HCEC 1CT (cell line): ENCODE results near the gene UBE2QL1.
"Not testable (repeated sequence)": the region's sequence is repeated elsewhere in the genome, so short reads cannot be mapped to it uniquely, and the experiment has no call there.

Experiments
- DNase-seq: peaks from one replicate; pipeline ENCODE4 v3.0.0-alpha.2; 2017

The UBE2QL1 gene

DNA sequence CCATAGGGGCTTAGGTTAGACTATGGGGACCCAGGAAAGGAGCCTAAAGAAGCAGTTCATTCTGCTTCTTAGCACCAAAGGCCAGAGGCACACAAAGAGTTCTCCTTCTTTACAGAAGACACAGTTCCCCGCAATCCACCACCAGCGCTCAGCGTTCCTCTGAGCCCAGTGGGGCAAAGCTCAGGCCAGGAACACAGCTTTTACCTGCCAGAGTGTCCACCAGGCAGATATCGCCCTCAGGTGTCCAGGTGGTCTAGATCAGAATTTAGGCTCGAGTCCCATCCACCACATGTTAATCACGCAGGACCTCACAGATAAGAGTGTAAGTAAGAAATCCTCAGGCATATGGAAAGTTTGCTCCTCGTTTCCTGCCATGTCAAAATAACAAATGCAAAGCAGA lies 53.0 kb downstream of the UBE2QL1 start:
- no peak for DNase-seq

DNA sequence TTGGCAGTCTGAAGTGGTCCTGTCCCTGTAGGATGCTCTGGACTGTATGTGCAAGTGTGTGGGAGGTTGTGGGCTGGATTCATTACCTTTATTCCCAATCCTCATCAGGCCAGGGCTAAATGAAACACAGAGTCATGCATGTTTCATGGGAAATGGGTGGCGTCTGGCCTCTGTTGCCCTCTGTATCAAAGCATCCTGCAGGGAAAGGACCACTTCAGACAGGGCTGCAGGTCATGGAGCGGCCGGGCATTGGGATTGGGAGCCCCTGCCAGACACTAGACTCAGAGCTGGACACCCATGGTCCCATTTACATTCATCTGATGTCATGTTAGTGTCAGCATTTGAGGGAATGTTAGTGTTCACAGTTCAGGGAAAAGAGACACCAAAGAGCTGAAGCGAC lies 53.8 kb downstream of the UBE2QL1 start:
- DNase-seq: no peak

- no peak for DNase-seq
Observed at GRCh38 chr5:6503342-6503741, 54.7 kb downstream of the UBE2QL1 start.

DNA sequence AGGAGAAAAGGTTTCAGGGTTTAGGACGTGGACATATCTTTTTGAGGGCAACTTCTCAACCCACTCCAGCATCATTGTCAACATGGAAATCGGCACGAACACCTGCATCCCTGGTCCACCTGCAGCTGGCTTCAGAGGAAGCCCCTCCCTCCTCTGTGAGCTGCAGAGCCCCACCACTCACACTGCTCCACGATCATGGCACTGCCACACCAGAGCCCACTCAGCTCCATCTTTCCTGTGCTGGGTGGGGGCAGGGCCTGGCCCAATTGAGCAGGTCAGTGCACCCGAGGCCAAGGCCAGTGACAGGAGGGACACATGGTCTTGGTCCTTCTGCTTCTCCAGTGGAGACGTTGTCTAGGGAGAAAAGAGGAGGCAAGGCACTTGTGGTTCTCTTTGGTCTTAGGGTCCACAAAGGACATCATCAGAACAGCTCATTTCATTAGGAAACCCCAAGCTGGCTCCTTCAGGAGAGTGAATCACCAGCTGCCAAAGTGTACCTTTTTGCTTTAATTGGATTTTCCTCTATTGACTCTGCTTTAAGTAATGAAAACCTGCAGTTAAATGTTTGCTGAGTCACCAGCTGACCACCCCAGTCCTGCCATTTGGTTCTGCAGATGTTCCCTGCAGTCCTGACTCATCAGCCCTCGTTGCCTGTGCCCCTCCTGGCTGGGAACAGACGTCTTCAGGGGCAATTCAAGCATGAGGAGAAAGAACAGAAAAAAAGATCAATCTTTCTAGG lies 56.2 kb downstream of the UBE2QL1 start:
- peak; percentile 32 for DNase-seq

DNA sequence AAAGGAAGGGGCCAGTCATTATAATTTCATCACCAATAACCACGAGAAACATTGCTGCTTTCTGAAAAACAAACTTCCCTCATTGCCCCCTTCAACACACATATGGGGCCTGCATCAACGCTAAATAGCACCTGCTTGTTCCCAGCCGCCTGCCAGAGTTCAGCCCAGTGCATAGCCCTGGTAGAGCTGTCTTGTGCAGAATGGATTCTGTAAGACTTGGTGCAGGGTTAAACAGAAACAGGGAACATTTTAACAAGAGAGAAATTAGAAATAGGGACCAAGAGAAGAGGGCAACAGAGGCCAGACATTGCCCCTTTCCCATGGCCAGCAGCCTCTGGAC lies 56.7 kb downstream of the UBE2QL1 start:
- no peak for DNase-seq

DNA sequence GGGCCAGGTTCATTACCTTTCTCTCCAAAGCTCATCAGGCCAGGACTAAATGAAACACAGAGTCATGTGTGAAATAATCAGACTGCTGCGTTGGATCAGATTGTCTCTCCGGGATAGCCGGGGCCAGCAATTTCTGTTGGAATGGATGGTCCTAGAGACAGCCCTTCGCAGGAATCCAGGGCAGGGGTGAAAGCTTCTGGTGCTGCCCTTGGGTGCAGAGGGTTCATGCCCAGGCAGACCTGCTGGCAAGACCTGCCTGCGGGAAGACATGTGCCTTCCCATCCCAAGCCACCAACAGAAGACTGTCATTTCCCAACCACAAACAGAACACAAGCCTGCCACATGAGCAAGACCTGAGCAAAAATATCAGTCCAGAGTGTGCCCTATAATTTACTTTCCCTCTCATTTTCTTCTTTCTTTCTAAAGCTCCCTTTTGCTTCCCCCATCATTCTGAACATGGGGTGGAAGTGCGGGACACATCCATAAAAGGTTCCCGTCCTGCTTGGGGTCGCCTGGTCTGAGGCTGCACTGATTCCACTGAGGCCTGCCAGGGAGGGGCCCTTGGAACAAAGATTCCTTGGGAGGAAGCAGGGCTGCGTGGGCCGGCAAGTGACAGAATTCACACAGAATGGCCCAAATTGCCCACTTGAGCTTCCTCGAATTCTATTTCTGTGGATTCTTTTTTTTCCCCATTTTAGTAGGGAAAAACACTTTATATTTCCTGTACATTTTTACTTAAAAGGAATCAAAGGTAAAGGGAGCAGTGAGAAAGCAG lies 57.3 kb downstream of the UBE2QL1 start:
- DNase-seq: no peak

DNA sequence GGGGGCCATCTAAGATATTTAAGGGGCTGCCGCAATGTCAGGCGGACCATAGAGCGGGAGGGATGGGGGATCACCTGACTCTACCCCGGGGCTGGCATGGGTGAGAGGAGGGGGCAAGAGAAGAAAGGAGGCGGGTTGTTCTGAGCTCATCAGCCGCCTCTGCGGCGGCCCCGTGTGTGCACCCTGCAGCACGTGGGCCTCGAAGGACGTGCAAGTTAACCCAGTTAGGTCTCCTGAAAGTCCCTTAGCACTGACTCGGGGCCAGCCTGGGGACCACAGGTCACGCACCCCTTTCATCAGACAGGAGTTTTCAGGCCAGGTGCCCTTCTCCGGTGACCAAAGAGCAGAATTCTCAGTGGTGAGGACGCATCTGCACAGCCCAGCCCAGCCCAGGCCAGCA lies 58.0 kb downstream of the UBE2QL1 start:
- no peak for DNase-seq

DNA sequence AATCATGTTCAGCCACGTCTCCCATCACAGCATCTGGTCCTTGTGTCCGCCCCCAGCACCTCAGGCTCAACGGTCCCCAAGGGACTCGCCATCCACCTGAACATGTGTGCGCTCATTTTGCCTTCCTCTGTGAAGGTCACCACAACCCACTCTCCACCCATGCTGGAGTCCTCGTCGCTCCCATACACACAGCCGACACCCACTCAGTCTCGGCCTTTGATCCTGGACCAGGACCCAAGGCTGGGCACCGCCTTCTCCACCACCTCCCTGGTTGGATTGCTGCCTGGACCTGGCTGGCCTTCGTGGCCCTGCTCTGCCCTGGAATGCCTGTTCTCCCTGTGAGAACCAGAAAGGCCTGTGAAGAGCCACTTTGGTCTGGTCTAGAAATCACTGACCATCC lies 60.3 kb downstream of the UBE2QL1 start:
- DNase-seq: no peak

DNA sequence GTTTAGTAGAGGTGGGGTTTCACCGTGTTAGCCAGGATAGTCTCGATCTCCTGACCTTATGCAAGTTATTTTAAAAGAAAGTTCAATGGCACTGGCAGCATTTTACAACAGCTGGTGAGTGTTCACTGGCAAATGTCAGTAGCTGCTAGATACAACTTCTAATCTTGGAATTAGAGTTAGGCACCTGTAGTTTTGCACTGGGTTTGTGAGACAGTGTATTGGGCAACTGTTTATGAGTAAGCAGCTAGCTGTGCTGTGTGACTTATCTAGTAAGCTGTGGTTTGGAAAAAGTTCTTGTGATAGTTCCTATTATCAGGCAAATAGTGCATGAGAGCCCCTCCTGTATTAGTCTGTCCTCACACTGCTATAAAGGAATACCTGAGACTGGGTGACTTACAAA lies 61.5 kb downstream of the UBE2QL1 start:
- DNase-seq: peak; percentile 5

DNA sequence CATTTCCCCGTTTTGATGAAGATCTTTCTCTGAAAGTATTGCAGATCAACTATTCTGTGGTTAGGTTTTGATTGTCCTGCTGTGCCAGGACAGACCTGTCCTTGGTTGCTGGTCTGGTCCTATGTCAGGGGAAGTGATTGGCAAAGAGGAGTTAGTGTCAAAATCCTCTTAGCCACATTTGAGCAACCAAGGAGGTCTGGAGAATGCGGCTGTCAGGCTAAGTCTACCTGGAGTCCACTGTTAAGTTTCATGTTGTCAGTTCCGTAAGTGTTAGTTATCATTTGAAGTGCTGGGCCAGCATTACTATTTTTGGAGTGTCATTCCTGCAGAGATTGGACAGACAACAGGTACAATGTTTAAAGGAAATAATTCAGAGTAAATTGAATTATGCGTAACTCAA lies 62.3 kb downstream of the UBE2QL1 start:
- DNase-seq: no peak

GRCh38 chr5:6515812-6516211 lies 67.2 kb downstream of the UBE2QL1 start:
- not testable (repeated sequence) for DNase-seq

DNA sequence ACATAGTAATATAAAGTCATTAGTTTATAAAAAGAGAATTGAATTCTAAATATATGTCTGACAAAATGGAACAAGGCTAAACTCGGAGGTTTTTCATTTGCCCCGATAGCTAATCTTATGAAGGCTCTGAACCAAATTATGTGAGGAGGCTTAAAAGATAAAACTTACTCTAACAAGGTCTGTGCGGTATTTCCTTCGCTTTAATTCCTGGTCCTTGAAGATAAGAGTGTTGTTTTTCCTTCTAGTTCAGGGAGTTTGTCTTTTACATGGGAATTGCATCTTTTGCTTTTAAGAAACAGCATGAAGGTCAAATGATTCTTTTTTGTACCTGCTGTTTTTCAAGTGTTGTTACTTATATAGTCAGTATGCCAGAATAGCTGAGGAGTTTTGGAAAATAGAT lies 68.2 kb downstream of the UBE2QL1 start:
- DNase-seq: no peak

DNA sequence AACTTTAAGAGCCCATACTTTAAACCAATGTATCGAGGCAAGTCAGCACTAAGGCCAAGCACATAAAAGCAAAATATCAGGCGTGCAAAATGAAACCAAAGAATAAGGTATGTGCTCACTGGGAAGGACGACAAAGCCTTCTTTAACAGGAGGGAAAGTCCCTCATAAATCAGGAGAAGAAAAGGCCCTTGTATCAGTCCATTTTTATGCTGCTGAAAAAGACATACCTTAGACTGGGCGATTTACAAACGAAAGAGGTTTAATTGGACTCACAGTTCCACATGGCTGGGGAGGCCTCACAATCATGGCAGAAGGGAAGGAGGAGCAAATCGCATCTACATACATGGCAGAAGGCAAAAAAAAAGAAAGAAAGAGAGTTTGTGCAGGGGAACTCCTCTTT lies 68.9 kb downstream of the UBE2QL1 start:
- no peak for DNase-seq

DNA sequence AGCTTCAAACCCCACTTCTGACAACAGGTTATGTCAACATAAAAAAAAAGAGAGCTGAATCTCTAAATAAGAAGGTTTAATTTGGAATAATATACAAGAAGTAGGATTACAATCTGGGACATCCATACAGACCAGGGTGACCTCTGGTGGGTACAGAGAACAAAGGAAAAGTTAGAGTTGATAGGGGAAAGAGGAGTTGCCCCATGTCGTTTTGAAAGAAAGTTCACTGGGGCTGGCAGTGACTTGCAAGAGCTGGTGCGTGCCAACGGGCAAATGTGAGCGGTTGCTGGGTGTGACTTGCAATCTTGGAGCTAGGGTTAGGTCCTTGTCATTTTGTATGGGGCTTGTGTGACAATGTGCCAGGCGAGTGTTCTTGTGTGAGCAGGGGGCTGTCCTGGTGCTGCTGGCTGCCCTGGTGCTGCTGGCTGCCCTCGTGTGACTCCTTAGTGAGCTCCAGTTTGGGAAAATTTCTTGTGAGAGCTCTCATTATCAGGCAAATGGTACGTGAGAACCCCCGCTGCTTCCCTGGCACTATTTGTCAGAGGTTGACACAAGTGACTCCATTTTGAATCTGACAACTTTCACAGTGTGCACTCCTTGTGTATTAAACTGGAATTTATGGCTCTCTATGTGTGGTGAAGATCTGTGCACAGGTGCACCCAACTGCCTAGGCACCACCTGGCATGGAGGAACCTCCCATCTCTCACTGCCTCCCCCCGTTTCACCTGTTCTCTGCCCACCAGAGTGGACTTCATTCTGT lies 69.8 kb downstream of the UBE2QL1 start:
- DNase-seq: no peak

DNA sequence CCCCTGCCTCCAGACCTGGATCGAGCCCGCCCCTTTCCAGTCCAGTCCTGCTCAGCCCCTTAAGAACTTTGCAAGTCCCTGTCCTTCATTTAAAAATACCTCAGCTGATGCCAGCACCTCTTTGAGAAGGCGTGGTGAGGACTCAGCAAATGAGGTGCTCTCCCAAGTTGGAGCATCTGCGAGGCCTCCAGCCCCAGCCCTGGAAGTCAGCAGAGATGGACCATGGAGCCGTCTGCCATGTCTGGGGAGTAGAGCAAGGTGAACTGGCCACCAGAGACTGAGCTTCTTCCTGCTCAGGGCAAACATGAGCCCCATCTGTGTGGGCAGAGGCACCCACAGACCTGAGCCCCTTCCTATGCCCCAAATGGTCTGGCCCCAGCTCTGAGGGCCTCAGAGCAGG lies 71.5 kb downstream of the UBE2QL1 start:
- no peak for DNase-seq

DNA sequence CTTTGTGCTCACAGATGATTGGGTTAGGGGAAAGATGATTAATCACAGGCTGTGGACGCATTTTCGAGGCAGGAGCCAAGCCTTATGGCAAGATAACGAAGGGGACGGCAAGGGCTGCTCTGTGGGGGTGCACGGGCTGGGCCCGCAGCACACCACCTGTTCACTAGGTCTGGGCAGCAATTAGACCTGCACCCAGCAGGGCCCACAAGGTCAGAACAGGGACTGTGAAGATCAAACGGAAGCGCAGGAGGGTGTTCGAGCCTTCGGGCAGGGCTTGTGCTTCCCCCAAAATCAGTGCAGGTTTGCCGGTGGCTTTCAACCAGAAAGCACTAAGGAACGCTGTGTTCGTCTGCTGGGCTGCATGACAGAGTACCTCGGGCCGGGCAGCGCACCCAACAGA lies 73.7 kb downstream of the UBE2QL1 start:
- DNase-seq: no peak

GRCh38 chr5:6522923-6523322 lies 74.3 kb downstream of the UBE2QL1 start:
- no peak for DNase-seq

DNA sequence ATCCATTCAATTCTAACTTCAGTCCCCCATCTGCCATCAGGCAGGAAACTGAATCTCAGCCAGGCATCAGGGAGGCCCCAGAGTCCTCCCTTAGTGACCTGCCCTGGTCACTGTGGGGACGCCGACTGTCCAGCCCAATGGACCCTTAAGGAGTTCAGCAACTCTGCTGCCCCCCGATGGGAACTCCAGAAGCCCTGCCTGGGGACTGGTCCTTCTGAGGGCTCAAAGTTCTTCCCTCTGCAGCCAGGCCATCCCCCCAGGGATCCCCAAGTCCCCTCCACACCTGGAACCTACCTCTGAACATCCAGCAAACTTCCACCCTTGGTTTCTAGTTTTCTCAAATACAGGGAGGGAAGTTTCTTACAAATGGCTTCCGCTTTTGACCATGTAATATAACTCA lies 76.8 kb downstream of the UBE2QL1 start:
- DNase-seq: no peak

DNA sequence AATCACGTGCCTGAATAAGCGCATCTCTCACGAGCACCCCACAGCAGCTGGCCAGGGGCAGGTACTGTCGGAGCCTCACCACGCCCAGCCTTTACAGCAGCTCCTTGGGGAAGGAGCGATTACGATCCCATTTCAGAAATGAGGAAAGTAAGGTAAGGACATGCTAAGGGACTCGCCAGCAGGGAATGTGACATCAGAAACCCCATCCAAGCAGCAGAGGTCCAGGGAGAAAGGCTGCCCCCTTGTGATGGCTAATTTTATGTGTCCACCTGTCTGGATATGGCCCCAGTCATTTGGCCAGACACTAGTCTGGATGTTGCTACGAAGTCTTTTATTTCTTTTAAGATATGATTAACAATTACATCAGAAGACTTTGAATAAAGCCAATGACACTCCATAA lies 77.3 kb downstream of the UBE2QL1 start:
- DNase-seq: peak; percentile 8

GRCh38 chr5:6527749-6528455 lies 79.2 kb downstream of the UBE2QL1 start:
- DNase-seq: no peak

GRCh38 chr5:6535594-6535993 lies 86.9 kb downstream of the UBE2QL1 start:
- DNase-seq: no peak

DNA sequence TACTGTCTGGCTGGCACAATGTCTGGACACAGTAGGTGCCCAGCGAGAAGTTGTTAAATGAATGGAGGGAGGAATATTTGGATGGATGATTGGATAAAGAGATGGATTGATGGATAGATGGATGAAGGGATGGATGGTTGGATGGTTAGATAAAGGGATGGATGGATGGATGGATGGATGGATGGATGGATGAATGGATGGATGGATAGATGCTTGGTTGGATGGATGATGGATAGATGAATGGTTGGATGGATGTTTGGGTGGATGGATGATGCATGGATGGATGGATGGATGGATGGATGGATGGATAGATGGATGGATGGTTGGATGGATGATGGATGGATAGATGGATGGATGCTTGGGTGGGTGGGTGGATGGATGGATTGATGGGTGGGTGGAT lies 90.4 kb downstream of the UBE2QL1 start:
- DNase-seq: no peak

GRCh38 chr5:6540111-6540827 lies 91.6 kb downstream of the UBE2QL1 start:
- DNase-seq: no peak
